Thyroid gland (tissue), 4 donors: ENCODE results near the gene ERGIC3. TPM values are rescaled to one million over a fixed set of nuclear protein-coding genes. Genes with fewer than 3 reads are reported as not detected.
"Not testable (repeated sequence)": the region's sequence is repeated elsewhere in the genome, so short reads cannot be mapped to it uniquely, and the experiment has no call there.

ENCODE experiments used
- DNase-seq, 2 donors: peaks; one replicate each; pipeline ENCODE4 v3.0.0-alpha.2; 2019
- H3K27ac ChIP-seq, 3 donors: fragments of 200-600 bp; sonication (generic); 1 replicate in 2 of 3; 2 replicates in 1 of 3; pipeline ENCODE4 v1.5.1; 2016 to 2019; ENCODE audit warnings: mild to moderate bottlenecking in 1 of 3, moderate library complexity in 1 of 3
- H3K27me3 ChIP-seq: fragments of 200-600 bp; sonication (generic); one replicate; pipeline ENCODE4 v1.5.1; 2019
- H3K36me3 ChIP-seq, 2 donors: fragments of 200-600 bp; sonication (generic); one replicate each; pipeline ENCODE4 v1.5.1; 2016 to 2019
- H3K4me1 ChIP-seq, 2 donors: fragments of 200-600 bp; sonication (generic); one replicate each; pipeline ENCODE4 v1.5.1; 2017 to 2019
- H3K4me3 ChIP-seq, 3 donors: fragments of 200-600 bp; sonication (generic); replicated peaks in 1 of 3; 1 replicate in 2 of 3; 2 replicates in 1 of 3; pipeline ENCODE4 v1.5.1; 2016; ENCODE audit warnings: mild to moderate bottlenecking in 1 of 3
- H3K9me3 ChIP-seq: fragments of 200-600 bp; sonication (generic); one replicate; pipeline ENCODE4 v1.5.1; 2017
- POLR2A ChIP-seq, 2 donors: fragments of 450-650 bp; IDR thresholded peaks; one replicate each; pipeline ENCODE4 v1.6.1; 2017; ENCODE audit warnings: antibody characterized with exemption in 2 of 2, mild to moderate bottlenecking in 2 of 2, moderate library complexity in 1 of 2
- WGBS, 2 donors: methylation state at CpG; one replicate each; pipeline ENCODE4 v1.1.5; 2017; 5-methylcytosine and 5-hydroxymethylcytosine counted together
- intact Hi-C: fragments of 100-400 bp; cut with DNase I; formaldehyde crosslinking; loops from one replicate; pipeline ENCODE4 v1.15.1; 2023
- total RNA-seq, 4 donors: library from RNA; depleted of rRNA; stranded (reverse); fragments of >200 nt; gene quantifications; one replicate each; pipeline ENCODE4 v1.2.3, GENCODE V29; 2016
- TF ChIP-seq, protein P1 (sequence below), 6 experiments: fragments of 200-600 bp in 3 of 6; fragments of 450-650 bp in 3 of 6; sonication (generic) in 3 of 6; IDR thresholded peaks; one replicate each; pipeline ENCODE4 v1.5.1; 2016 to 2019; ENCODE audit warnings: antibody characterized with exemption in 6 of 6, mild to moderate bottlenecking in 2 of 6, inconsistent platforms in 1 of 6, moderate library complexity in 1 of 6

Gene ERGIC3
- total RNA-seq, 4 donors from 2014 or later: 194 to 419 (median 250) TPM

DNA sequence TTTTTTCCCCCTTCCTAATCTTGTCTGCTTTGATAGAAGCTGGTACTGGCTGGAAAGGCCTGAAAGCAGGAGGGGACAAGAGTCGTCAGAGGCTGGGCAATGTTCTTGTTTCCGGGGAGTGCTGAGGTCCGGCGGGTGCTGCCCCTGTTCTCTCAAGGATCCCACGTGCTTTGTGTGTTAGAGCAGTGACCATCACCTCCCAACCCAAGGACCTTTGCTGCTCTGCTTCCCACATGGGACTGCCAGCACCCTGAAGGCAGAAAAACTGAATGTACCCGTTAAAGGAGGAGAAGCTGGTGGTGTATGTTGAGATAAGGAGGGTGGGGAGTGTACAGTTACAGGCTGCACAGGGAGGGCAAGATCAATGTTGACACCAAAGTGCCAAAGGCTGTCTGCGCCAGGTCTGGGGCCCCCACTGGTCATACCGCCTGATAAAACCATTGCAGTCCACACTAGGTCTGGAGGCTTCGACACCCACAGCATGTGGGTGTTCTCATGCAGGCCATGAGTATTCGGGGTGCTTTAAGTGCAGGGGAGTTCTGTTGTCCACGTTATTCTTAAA, 27.4 kb upstream of the ERGIC3 start:
- Histone ChIP-seq H3K36me3 (peaks cover 0 to 19% of the 10 kb centered on the region in 2 donors), H3K27me3 (no peaks in the 10 kb centered on the region), H3K9me3 (no peaks in the 10 kb centered on the region), H3K27ac (no peak overlapping the region), H3K4me1 (no peaks in the 10 kb centered on the region), H3K4me3 (no peak overlapping the region)
- WGBS, 2 donors: 86 to 91% methylated on average over 11 of the region's 11 CpGs
- intact Hi-C loops: no loop called here
- TF ChIP-seq, protein P1, sequence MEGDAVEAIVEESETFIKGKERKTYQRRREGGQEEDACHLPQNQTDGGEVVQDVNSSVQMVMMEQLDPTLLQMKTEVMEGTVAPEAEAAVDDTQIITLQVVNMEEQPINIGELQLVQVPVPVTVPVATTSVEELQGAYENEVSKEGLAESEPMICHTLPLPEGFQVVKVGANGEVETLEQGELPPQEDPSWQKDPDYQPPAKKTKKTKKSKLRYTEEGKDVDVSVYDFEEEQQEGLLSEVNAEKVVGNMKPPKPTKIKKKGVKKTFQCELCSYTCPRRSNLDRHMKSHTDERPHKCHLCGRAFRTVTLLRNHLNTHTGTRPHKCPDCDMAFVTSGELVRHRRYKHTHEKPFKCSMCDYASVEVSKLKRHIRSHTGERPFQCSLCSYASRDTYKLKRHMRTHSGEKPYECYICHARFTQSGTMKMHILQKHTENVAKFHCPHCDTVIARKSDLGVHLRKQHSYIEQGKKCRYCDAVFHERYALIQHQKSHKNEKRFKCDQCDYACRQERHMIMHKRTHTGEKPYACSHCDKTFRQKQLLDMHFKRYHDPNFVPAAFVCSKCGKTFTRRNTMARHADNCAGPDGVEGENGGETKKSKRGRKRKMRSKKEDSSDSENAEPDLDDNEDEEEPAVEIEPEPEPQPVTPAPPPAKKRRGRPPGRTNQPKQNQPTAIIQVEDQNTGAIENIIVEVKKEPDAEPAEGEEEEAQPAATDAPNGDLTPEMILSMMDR (IDR thresholded peaks at IDR 0.05): no peak
- TF ChIP-seq POLR2A (IDR thresholded peaks at IDR 0.05): no peak
- DNase-seq: no peak

DNA sequence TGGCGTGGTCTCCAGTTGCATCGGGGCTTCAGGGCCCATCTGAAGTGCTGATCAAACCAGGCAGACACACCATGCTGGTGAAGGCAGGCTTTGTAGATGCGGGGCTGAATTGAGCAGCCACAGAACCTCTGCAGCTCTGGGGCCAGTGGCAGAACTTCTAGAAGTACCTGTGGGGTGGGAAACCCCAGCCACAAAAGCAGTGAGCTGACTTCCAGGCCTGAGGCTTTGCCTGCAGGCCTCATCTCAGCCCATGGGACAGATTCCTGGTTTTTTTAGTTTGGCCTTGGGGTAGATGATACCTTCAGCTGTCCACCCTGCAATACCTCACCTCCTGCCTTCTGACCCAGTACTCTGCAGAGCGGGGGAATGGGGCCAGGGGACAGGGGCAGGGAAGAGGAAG, 26.5 kb upstream of the ERGIC3 start:
- no peaks in the 10 kb centered on the region for H3K27me3 ChIP-seq
- H3K4me1 ChIP-seq: no peaks in the 10 kb centered on the region
- H3K27ac ChIP-seq: no peak overlapping the region
- no peak for DNase-seq
- H3K9me3 ChIP-seq: no peaks in the 10 kb centered on the region
- WGBS, 2 donors: 94 to 100% methylated on average over 2 to 4 of the region's 4 CpGs
- TF ChIP-seq, protein P1 (IDR thresholded peaks at IDR 0.05): no peak
- no peak for TF ChIP-seq POLR2A (IDR thresholded peaks at IDR 0.05)
- intact Hi-C loops: no loop called here
- no peak overlapping the region for H3K4me3 ChIP-seq
- peaks cover 0 to 13% of the 10 kb centered on the region in 2 donors for H3K36me3 ChIP-seq

DNA sequence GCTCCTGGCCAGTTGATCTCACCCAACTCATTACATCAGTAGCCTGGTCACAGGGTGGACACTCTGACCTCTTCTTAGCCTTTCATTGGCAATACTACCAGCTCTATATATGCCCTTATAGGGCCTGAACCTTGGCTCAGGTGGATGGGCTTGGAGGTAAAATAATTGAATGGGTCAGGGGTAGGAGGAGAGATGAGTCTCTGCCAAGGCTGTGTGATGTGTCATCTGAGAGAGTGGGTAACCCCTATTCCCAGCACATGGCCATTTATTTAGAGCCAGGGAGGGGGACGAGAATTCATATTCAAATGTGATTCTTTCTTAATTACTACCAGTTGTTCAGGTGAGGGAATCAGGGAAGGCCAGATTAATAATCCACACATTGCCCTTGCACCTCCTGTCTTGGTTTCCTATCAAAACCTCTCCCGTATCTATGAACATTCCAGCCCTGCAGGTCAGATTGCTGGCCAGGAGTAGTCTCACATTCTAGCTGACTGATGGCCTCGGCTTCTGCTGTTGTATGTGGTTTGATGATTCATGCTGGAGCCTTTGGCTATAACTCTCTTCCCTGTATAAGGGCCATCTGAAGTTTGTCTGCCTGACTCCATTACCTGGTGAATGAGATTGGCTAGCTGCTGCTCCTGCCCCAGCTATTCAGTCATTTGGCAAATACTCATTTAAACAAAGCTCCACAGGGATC, 25.8 kb upstream of the ERGIC3 start:
- Histone ChIP-seq H3K4me1 (no peaks in the 10 kb centered on the region), H3K9me3 (no peaks in the 10 kb centered on the region), H3K27me3 (no peaks in the 10 kb centered on the region), H3K4me3 (no peak overlapping the region), H3K27ac (no peak overlapping the region), H3K36me3 (peaks cover 0 to 6% of the 10 kb centered on the region in 2 donors)
- TF ChIP-seq POLR2A (IDR thresholded peaks at IDR 0.05): no peak
- TF ChIP-seq, protein P1 (IDR thresholded peaks at IDR 0.05): no peak
- WGBS, 2 donors: 77 to 85% methylated on average over 3 of the region's 3 CpGs
- intact Hi-C loops: no loop called here
- DNase-seq: no peak

DNA sequence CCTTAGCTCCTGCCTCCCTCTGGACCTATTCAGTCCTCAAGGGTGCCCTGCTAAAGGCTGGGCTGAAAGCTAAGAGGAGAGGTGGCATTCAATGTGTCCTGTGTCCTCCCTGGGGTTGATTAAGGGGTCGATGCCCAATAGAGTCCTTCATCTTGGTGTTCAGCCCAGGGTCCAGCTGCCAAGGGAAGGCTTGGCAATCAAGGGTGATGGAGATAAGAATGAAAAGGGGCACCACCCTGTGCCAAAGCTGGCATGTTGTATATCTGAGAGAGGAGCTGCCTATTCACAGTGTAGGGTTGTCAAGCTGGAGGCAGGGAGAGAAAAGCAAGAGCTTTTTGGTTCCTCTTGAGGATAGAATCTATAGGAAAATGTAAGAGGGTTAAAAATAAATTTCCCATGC, 24.8 kb upstream of the ERGIC3 start:
- no peaks in the 10 kb centered on the region for H3K9me3 ChIP-seq
- intact Hi-C loops: no loop called here
- H3K27me3 ChIP-seq: no peaks in the 10 kb centered on the region
- no peak for DNase-seq
- H3K4me3 ChIP-seq: no peak overlapping the region
- no peaks in the 10 kb centered on the region for H3K4me1 ChIP-seq
- no peaks in the 10 kb centered on the region for H3K36me3 ChIP-seq
- TF ChIP-seq POLR2A (IDR thresholded peaks at IDR 0.05): no peak
- TF ChIP-seq, protein P1 (IDR thresholded peaks at IDR 0.05): no peak
- no peak overlapping the region for H3K27ac ChIP-seq
- 71 to 79% methylated on average over 1 of the region's 1 CpG for WGBS, 2 donors

DNA sequence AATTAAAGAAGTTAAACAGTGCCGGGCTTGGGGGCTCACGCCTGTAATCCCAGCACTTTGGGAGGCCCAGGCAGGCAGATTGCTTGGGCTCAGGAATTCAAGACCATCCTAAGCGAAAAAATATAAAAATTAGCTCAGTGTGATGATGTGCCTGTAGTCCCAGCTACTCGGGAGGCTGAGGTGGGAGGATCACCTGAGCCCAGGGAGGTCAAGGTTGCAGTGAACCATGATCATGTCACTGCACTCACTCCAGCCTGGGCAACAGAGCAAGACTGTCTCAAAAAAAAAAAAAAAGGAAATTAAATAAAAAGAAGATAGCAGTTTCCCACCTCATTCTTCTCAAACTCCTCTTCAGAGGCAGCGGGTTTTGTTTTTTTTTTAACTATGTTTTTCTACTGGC, 24.1 kb upstream of the ERGIC3 start:
- H3K27me3 ChIP-seq, H3K4me3 ChIP-seq, H3K27ac ChIP-seq, H3K36me3 ChIP-seq, H3K4me1 ChIP-seq, H3K9me3 ChIP-seq, intact Hi-C loops, DNase-seq: not testable (repeated sequence)
- 81 to 95% methylated on average over 5 of the region's 5 CpGs for WGBS, 2 donors
